Breast epithelium (tissue), 3 donors: ENCODE data around the gene MYO1D.

Experiments
- CTCF ChIP-seq, 3 donors: fragments of 450-650 bp; IDR thresholded peaks; one replicate each; pipeline ENCODE4 v1.5.1; 2016 to 2017; ENCODE audit warnings: antibody characterized with exemption in 3 of 3, mild to moderate bottlenecking in 3 of 3, moderate library complexity in 3 of 3
- POLR2A ChIP-seq: fragments of 450-650 bp; IDR thresholded peaks from one replicate; pipeline ENCODE4 v1.6.1; 2016; ENCODE audit warnings: antibody characterized with exemption, mild to moderate bottlenecking, moderate library complexity

- no peak for TF ChIP-seq POLR2A
- TF ChIP-seq CTCF (IDR thresholded peaks at IDR 0.05), result no peak
Measured at GRCh38 chr17:32693194-32693897, 183.6 kb downstream of the MYO1D start.
